Measurements from ENCODE around the gene MYO5B. TPM values are rescaled to one million over a fixed set of nuclear protein-coding genes. Genes with fewer than 3 reads are reported as not detected.
"Not testable (repeated sequence)": the region's sequence is repeated elsewhere in the genome, so short reads cannot be mapped to it uniquely, and the experiment has no call there.

MYO5B gene
- total RNA-seq, 2 experiments from 2014 or later: not detected

DNA sequence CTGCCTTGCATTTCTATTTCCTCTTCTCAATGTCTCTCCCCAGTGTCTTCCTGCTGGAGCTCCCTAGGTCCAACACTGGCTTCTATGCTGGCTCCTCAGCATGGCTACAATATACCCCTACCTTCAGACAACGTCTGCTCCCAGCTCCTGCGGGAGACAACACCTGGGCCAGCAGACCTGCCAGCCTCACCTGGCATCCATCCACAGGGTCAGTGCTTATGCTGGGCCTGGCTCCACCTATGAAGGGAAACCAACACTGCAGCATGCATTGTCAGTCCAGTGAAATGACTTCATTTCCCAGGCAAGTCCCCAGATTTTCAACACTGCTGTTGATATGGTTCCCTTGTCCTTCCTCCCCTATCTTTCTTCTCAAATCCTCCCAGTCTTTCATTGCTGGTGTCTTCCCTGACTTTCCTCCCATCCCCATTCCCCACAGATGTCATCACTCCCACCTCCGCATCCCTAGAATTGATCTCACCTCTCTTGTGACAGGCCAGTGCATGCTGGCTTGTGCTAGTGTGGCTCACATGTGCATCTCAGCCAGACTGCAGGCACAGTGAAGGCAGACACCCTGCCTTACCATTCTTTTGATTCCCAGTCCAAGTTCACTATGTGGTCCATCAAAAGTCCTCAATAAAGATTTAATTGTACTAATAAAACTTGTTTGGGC is 98.0 kb downstream of the MYO5B start:
- DNase-seq (ENCODE audit: low spot score): no peak
- no peak for TF ChIP-seq EZH2phosphoT487 (IDR thresholded peaks at IDR 0.05; ENCODE audit: borderline replicate concordance, low read depth, low read length)
- TF ChIP-seq, protein P1, sequence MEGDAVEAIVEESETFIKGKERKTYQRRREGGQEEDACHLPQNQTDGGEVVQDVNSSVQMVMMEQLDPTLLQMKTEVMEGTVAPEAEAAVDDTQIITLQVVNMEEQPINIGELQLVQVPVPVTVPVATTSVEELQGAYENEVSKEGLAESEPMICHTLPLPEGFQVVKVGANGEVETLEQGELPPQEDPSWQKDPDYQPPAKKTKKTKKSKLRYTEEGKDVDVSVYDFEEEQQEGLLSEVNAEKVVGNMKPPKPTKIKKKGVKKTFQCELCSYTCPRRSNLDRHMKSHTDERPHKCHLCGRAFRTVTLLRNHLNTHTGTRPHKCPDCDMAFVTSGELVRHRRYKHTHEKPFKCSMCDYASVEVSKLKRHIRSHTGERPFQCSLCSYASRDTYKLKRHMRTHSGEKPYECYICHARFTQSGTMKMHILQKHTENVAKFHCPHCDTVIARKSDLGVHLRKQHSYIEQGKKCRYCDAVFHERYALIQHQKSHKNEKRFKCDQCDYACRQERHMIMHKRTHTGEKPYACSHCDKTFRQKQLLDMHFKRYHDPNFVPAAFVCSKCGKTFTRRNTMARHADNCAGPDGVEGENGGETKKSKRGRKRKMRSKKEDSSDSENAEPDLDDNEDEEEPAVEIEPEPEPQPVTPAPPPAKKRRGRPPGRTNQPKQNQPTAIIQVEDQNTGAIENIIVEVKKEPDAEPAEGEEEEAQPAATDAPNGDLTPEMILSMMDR (conservative IDR thresholded peaks at IDR 0.05; ENCODE audit: low read length): no peak
- Histone ChIP-seq H3K36me3 (ENCODE audit: insufficient read depth, low read length) (no peaks in the 10 kb centered on the region), H3K9me3 (ENCODE audit: low read length) (no peaks in the 10 kb centered on the region), H3K4me1 (ENCODE audit: insufficient read depth, low read length, poor library complexity, severe bottlenecking) (no peaks in the 10 kb centered on the region), H3K4me2 (ENCODE audit: low read length) (no peak overlapping the region), H3K9me2 (ENCODE audit: insufficient read depth, low read length) (no peaks in the 10 kb centered on the region), H3K79me2 (ENCODE audit: insufficient read depth, low read depth, low read length) (no peaks in the 10 kb centered on the region), H3K4me3 (ENCODE audit: low read depth, low read length, poor library complexity, severe bottlenecking) (no peak overlapping the region), H2AFZ (ENCODE audit: low read length) (no peak overlapping the region), H3K27ac (ENCODE audit: low read depth, low read length, poor library complexity, severe bottlenecking) (no peak overlapping the region), H4K20me1 (ENCODE audit: insufficient read depth, low read length) (no peaks in the 10 kb centered on the region)
- intact Hi-C loops (cut with micrococcal nuclease; ENCODE audit: unreplicated experiment): no loop called here
- CTCF ChIA-PET (ENCODE audit: unreplicated experiment): no interaction called here
- POLR2A ChIA-PET: no interaction called here
- BruUV-seq (replicated peaks): no TSS peak

DNA sequence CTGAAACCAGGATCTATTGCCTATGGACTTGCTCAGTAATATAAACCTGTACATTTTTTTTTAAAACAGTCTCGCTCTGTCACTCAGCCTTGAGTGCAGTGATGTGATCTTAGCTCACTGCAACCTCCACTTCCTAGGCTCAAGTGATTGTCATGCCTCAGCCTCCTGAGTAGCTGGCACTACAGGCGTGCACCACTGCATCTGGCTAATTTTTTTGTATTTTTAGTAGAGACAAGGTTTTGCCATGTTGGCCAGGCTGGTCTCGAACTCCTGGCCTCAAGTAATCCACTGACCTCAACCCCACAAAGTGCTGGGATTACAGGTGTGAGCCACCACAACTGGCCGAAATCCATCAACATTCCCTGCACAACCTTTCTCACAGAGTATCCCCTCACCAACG is 100.2 kb downstream of the MYO5B start:
- H2AFZ ChIP-seq (ENCODE audit: low read length); H3K4me2 ChIP-seq (ENCODE audit: low read length); H3K79me2 ChIP-seq (ENCODE audit: insufficient read depth, low read depth, low read length); H3K27ac ChIP-seq (ENCODE audit: low read depth, low read length, poor library complexity, severe bottlenecking); POLR2A ChIA-PET; BruUV-seq (replicated peaks); CTCF ChIA-PET (ENCODE audit: unreplicated experiment); H3K4me3 ChIP-seq (ENCODE audit: low read depth, low read length, poor library complexity, severe bottlenecking); intact Hi-C loops (cut with micrococcal nuclease; ENCODE audit: unreplicated experiment); DNase-seq (ENCODE audit: low spot score); H3K36me3 ChIP-seq (ENCODE audit: insufficient read depth, low read length); H4K20me1 ChIP-seq (ENCODE audit: insufficient read depth, low read length); H3K9me2 ChIP-seq (ENCODE audit: insufficient read depth, low read length); H3K9me3 ChIP-seq (ENCODE audit: low read length); H3K4me1 ChIP-seq (ENCODE audit: insufficient read depth, low read length, poor library complexity, severe bottlenecking): not testable (repeated sequence)

GRCh38 chr18:50094221-50094773 is 100.7 kb downstream of the MYO5B start:
- no peak for DNase-seq (ENCODE audit: low spot score)
- H3K27ac ChIP-seq (ENCODE audit: low read depth, low read length, poor library complexity, severe bottlenecking): no peak overlapping the region
- no peaks in the 10 kb centered on the region for H3K79me2 ChIP-seq (ENCODE audit: insufficient read depth, low read depth, low read length)
- H3K4me3 ChIP-seq (ENCODE audit: low read depth, low read length, poor library complexity, severe bottlenecking): no peak overlapping the region
- H3K9me3 ChIP-seq (ENCODE audit: low read length): no peaks in the 10 kb centered on the region
- no TSS peak for BruUV-seq (replicated peaks)
- CTCF ChIA-PET (ENCODE audit: unreplicated experiment): no interaction called here
- POLR2A ChIA-PET: no interaction called here
- intact Hi-C loops (cut with micrococcal nuclease; ENCODE audit: unreplicated experiment): no loop called here
- no peak overlapping the region for H3K4me2 ChIP-seq (ENCODE audit: low read length)
- no peaks in the 10 kb centered on the region for H3K4me1 ChIP-seq (ENCODE audit: insufficient read depth, low read length, poor library complexity, severe bottlenecking)
- H3K9me2 ChIP-seq (ENCODE audit: insufficient read depth, low read length): no peaks in the 10 kb centered on the region
- no peaks in the 10 kb centered on the region for H3K36me3 ChIP-seq (ENCODE audit: insufficient read depth, low read length)
- TF ChIP-seq, protein P1 (conservative IDR thresholded peaks at IDR 0.05; ENCODE audit: low read length): no peak
- TF ChIP-seq EZH2phosphoT487 (IDR thresholded peaks at IDR 0.05; ENCODE audit: borderline replicate concordance, low read depth, low read length): no peak
- no peak overlapping the region for H2AFZ ChIP-seq (ENCODE audit: low read length)
- no peaks in the 10 kb centered on the region for H4K20me1 ChIP-seq (ENCODE audit: insufficient read depth, low read length)
